ENCODE results near the gene MPPED1.

The MPPED1 gene

DNA sequence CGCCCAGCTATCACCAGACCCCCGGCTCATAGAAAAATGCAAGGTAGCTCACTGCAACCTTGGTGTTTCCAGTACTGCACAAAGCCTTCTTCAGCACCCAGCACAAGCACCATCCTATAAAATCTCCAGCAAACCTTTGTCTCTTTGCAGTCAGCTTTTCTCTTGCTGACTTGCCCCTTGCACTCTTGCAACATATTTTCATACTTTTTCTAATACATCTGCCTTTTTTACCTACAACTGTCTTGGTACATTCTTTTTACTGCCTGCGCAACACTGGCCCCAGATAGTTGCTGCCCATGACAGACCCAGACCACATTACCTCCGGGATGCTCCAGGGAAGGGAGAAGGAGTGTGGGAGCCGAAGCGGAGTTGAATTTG lies 142.4 kb downstream of the MPPED1 start:
- DNase-seq (ENCODE audit: low spot score in 2 of 2) (no peak), ATAC-seq (replicated peaks; ENCODE audit: extremely low read depth, poor library complexity, severe bottlenecking) (no peak)
- no peaks in the 10 kb centered on the region for H3K4me1 Mint-ChIP-seq
- peaks cover 31% of the 10 kb centered on the region for H3K27me3 Mint-ChIP-seq
- no peaks in the 10 kb centered on the region for H3K36me3 Mint-ChIP-seq (ENCODE audit: insufficient read depth)
- H3K4me3 Mint-ChIP-seq, result no peak overlapping the region
- H3K9me3 Mint-ChIP-seq, result no peaks in the 10 kb centered on the region
- H3K27ac Mint-ChIP-seq (ENCODE audit: low read depth), result no peak overlapping the region

- ATAC-seq (replicated peaks; ENCODE audit: extremely low read depth, poor library complexity, severe bottlenecking) (no peak), DNase-seq (ENCODE audit: low spot score in 2 of 2) (no peak)
- H3K36me3 Mint-ChIP-seq (ENCODE audit: insufficient read depth), result no peaks in the 10 kb centered on the region
- H3K9me3 Mint-ChIP-seq, result no peaks in the 10 kb centered on the region
- H3K27ac Mint-ChIP-seq (ENCODE audit: low read depth), result no peak overlapping the region
- H3K27me3 Mint-ChIP-seq, result peaks cover 31% of the 10 kb centered on the region
- H3K4me3 Mint-ChIP-seq, result no peak overlapping the region
- no peaks in the 10 kb centered on the region for H3K4me1 Mint-ChIP-seq
These were observed 143.0 kb downstream of the MPPED1 start for GRCh38 chr22:43554694-43555365.

DNA sequence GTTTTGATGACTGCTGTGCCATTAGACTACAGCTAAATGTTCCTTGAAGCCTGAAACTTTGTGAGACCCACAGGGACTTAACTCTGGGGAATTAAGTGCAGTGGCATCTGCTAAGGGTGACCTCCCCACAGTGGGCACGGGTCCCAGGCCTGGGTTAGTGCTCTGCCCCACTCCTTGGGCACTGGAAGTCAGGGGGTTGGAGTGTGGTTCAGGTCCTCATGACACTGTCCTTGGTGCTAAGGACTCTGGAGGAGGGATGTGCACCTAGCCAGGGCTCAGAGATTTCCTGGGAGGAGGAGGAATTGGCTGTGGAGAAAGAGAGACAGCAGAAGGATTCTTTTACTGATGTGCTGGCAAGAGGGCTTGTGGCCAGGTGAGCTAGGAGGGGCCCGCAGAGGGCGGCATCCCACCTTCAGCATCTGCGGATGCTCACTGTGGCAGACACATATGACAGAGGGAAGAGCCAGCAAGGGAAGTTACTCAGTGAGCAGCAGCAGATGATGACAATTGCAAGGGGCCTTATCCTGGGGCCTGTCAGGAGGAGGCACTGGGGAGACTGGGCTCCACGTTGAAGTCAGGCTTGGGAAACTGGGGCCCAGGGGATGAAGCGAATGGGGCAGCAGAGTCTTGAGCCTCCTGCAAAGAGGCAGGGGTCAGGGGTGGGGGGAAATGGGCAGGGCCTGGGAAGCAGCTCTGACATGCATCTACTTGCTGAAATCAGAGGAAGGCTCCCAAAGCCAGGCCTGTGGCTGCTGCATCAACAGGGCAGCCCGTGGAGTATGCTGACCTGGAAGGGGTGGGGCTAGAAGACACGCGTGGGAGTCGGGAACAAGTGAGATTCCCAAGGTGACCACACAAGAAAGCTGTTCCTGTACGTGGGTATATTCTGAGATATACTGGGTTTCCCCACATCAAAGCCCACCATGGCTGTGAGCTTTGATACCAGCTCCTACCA lies 144.0 kb downstream of the MPPED1 start:
- Mint-ChIP-seq H3K36me3 (ENCODE audit: insufficient read depth) (no peaks in the 10 kb centered on the region), H3K4me1 (no peaks in the 10 kb centered on the region), H3K27ac (ENCODE audit: low read depth) (no peak overlapping the region), H3K9me3 (no peaks in the 10 kb centered on the region), H3K27me3 (peaks cover 31% of the 10 kb centered on the region), H3K4me3 (no peak overlapping the region)
- ATAC-seq (replicated peaks; ENCODE audit: extremely low read depth, poor library complexity, severe bottlenecking), result no peak
- no peak for DNase-seq (ENCODE audit: low spot score in 2 of 2)
